Thyroid gland (tissue), 4 donors: ENCODE data around the gene RMND5A.

Experiments
- POLR2A ChIP-seq, 2 donors: fragments of 450-650 bp; IDR thresholded peaks; one replicate each; pipeline ENCODE4 v1.6.1; 2017; ENCODE audit warnings: antibody characterized with exemption in 2 of 2, mild to moderate bottlenecking in 2 of 2, moderate library complexity in 1 of 2
- TF ChIP-seq, protein P1 (sequence below), 6 experiments: fragments of 200-600 bp in 3 of 6; fragments of 450-650 bp in 3 of 6; sonication (generic) in 3 of 6; IDR thresholded peaks; one replicate each; pipeline ENCODE4 v1.5.1; 2016 to 2019; ENCODE audit warnings: antibody characterized with exemption in 6 of 6, mild to moderate bottlenecking in 2 of 6, inconsistent platforms in 1 of 6, moderate library complexity in 1 of 6

DNA sequence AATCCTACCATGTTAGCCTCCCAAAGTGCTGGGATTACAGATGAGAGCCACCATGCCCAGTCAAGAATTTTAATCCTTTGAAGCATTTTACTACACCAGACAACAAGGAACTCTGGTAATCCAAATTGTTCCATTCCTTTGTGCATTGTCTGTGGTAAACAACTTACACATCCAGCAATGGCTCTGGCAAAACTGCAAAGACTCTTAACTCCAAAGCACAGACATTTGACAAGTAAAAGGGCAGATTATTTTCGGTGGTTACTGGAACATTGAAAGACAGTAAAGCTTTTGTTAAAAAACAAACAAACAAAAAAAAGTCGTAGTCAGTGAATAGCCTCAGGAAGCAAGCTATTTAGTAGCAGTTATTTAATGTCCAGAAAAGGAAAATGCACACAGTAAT lies 33.2 kb upstream of the RMND5A start:
- TF ChIP-seq, protein P1, sequence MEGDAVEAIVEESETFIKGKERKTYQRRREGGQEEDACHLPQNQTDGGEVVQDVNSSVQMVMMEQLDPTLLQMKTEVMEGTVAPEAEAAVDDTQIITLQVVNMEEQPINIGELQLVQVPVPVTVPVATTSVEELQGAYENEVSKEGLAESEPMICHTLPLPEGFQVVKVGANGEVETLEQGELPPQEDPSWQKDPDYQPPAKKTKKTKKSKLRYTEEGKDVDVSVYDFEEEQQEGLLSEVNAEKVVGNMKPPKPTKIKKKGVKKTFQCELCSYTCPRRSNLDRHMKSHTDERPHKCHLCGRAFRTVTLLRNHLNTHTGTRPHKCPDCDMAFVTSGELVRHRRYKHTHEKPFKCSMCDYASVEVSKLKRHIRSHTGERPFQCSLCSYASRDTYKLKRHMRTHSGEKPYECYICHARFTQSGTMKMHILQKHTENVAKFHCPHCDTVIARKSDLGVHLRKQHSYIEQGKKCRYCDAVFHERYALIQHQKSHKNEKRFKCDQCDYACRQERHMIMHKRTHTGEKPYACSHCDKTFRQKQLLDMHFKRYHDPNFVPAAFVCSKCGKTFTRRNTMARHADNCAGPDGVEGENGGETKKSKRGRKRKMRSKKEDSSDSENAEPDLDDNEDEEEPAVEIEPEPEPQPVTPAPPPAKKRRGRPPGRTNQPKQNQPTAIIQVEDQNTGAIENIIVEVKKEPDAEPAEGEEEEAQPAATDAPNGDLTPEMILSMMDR (IDR thresholded peaks at IDR 0.05) = no peak
- TF ChIP-seq POLR2A (IDR thresholded peaks at IDR 0.05) = no peak
